Hematopoietic multipotent progenitor cell treated with erythropoietin and hydrocortisone succinate and interleukin-3 and kit ligand, for 15 days (in vitro differentiated cells): ENCODE measurements around the gene PCDHA5.
"Not testable (repeated sequence)": the region's sequence is repeated elsewhere in the genome, so short reads cannot be mapped to it uniquely, and the experiment has no call there.

Experiments
- DNase-seq: peaks from one replicate; pipeline ENCODE4 v3.0.0-alpha.2; 2015; ENCODE audit warnings: low spot score

Gene PCDHA5

DNA sequence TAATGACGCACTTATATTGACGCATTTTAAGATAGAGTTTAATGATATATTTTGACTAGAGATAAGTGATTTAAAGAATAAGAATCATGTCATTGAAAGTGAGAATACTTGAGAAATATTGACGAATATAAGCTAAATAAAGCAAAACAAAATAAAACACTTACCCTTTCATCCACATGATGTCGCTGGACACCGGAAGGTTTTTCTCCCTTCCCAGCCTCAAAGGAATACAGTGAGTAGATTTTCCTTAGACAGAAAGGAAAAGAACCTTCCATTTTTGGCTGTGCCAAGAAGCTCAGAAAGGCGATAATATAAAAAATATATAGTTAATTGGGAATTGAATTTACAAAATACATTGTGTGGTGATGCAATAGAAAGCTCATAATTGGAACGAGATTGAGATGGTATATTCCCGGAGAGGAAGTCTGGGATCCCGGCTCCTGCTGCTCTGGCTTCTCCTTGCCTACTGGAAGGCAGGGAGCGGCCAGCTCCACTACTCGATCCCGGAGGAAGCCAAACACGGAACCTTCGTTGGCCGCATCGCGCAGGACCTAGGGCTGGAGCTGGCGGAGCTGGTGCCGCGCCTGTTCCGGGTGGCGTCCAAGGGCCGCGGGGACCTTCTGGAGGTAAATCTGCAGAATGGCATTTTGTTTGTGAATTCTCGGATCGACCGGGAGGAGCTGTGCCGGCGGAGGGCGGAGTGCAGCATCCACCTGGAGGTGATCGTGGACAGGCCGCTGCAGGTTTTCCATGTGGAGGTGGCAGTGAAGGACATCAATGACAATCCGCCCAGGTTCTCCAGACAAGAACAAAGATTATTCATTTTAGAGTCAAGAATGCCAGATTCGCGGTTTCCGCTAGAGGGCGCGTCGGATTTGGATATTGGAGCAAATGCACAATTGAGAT lies at the start of gene PCDHA5:
TSS of gene PCDHA5 (plus strand) at position 239 of the 906 bp plus-strand sequence.
- DNase-seq, result no peak

DNA sequence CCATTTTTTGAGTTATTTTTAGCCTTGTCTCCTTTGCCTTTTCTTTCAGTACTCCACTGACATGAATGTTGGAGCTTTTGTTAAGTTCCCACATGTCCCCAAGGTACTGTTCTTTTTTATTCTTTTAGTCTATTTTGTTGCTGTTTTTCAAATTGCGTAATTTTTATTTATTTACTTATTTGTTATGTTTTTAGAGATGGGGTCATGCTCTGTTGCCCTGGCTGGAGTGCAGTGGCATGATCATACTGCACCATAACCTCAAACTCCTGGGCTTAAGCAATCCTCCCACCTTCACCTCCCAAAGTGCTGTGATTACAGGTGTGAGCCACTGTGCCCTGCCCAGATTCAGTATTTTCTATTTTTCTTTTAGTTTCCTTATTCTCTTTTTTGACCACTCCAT lies 40.9 kb upstream of the PCDHA5 start:
- no peak for DNase-seq

- no peak for DNase-seq
Observed at GRCh38 chr5:140785905-140786686, 35.3 kb upstream of the PCDHA5 start, which contains the start of gene PCDHA1. Gene PCDHA1 (plus strand): TSS chr5:140786140.

- not testable (repeated sequence) for DNase-seq
Observed at GRCh38 chr5:140787422-140787821, 34.0 kb upstream of the PCDHA5 start.

DNA sequence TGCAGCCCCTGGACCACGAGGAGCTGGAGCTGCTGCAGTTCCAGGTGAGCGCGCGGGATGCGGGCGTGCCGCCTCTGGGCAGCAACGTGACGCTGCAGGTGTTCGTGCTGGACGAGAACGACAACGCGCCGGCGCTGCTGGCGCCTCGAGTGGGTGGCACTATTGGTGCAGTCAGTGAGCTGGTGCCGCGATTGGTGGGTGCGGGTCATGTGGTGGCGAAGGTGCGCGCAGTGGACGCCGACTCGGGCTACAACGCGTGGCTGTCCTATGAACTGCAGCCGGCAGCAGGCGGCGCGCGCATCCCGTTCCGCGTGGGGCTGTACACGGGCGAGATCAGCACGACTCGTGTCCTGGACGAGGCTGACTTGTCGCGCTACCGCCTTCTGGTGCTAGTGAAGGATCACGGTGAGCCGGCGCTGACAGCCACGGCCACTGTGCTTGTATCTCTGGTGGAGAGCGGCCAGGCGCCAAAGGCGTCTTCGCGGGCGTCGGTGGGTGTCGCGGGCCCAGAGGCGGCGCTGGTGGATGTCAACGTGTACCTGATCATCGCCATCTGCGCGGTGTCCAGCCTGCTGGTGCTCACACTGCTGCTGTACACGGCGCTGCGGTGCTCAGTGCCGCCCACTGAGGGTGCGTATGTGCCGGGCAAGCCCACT lies 33.4 kb upstream of the PCDHA5 start:
- DNase-seq, result not testable (repeated sequence)

- no peak for DNase-seq
Observed at GRCh38 chr5:140791089-140791488, 30.3 kb upstream of the PCDHA5 start.

GRCh38 chr5:140794595-140795258 lies 26.7 kb upstream of the PCDHA5 start, which contains the start of gene PCDHA2:
Gene PCDHA2 (plus strand): TSS chr5:140794852.
- DNase-seq, result no peak

- DNase-seq, result no peak
Observed at GRCh38 chr5:140795259-140795641, 26.2 kb upstream of the PCDHA5 start.

GRCh38 chr5:140796072-140796717 lies 25.2 kb upstream of the PCDHA5 start:
- DNase-seq, result not testable (repeated sequence)

- DNase-seq, result no peak
Observed at GRCh38 chr5:140796718-140797095, 24.7 kb upstream of the PCDHA5 start.

DNA sequence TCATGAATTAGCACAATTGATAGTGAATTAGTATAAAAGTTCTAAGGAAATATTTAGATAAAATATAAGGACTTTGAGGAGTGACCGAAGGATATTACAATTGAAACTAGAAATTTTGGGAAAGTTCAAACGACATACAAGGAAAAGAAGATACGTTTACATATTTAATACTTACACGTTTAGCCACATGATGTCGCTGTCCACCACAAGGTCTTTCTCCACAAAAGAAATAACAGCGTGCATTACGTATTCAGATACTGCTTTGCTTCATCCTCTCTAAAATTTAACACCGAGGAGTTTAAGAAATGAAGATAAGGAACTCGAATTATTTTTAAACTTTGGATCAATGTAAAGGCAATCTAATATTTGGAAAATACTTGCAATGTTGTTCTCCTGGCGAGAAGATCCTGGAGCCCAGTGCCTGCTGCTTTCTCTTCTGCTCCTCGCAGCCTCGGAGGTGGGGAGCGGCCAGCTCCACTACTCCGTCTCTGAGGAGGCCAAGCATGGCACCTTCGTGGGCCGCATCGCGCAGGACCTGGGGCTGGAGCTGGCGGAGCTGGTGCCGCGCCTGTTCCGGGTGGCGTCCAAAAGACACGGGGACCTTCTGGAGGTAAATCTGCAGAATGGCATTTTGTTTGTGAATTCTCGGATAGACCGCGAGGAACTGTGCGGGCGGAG lies 20.5 kb upstream of the PCDHA5 start, which contains the start of gene PCDHA3:
TSS of gene PCDHA3 (plus strand) at position 242 of the 678 bp plus-strand sequence.
- no peak for DNase-seq

DNA sequence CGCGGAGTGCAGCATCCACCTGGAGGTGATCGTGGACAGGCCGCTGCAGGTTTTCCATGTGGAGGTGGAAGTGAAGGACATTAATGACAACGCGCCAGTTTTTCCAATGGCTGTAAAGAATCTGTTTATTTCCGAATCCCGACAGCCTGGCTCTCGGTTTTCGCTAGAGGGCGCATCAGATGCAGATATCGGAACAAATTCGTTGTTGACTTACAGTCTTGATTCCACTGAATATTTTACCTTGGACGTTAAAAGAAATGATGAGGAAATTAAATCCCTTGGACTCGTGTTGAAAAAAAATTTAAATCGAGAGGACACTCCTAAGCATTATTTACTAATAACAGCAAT lies 19.9 kb upstream of the PCDHA5 start:
- DNase-seq, result no peak

GRCh38 chr5:140802381-140802780 lies 19.0 kb upstream of the PCDHA5 start:
- not testable (repeated sequence) for DNase-seq

DNA sequence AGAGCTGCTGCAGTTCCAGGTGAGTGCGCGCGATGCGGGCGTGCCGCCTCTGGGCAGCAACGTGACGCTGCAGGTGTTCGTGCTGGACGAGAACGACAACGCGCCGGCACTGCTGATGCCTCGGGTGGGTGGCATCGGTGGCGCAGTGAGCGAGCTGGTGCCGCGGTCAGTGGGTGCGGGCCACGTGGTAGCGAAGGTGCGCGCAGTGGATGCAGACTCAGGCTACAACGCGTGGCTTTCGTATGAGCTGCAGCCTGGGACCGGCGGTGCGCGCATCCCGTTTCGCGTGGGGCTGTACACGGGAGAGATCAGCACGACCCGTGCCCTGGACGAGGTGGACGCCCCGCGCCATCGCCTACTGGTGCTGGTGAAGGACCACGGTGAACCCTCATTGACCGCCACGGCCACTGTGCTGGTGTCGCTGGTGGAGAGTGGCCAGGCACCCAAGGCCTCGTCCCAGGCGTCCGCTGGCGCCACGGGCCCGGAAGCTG lies 18.6 kb upstream of the PCDHA5 start:
- no peak for DNase-seq

GRCh38 chr5:140806834-140807775 lies 14.3 kb upstream of the PCDHA5 start, which contains the start of gene PCDHA4:
Gene PCDHA4 (plus strand): TSS chr5:140807068.
- DNase-seq, result peak; percentile 4

DNA sequence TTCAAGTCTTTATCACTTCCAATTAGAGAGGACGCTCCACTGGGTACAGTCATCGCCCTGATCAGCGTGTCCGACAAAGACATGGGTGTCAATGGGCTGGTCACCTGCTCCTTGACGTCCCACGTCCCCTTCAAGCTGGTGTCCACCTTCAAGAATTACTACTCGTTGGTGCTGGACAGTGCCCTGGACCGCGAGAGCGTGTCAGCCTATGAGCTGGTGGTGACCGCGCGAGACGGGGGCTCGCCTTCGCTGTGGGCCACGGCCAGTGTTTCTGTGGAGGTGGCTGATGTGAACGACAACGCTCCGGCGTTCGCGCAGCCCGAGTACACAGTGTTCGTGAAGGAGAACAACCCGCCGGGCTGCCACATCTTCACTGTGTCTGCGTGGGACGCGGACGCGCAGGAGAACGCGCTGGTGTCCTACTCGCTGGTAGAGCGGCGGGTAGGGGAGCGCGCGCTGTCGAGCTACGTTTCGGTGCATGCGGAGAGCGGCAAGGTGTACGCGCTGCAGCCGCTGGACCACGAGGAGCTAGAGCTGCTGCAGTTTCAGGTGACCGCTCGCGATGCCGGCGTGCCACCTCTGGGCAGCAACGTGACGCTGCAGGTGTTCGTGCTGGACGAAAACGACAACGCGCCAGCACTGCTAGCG lies 13.0 kb upstream of the PCDHA5 start:
- DNase-seq, result not testable (repeated sequence)

DNA sequence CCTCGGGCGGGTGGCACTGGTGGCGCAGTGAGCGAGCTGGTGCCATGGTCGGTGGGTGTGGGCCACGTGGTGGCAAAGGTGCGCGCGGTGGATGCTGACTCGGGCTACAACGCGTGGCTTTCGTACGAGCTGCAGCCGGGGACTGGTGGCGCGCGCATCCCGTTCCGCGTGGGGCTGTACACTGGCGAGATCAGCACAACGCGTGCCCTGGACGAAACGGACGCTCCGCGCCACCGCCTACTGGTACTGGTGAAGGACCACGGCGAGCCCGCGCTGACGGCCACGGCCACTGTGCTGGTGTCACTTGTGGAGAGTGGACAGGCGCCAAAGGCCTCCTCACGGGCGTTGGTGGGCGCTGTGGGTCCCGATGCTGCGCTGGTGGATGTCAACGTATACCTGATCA lies 12.5 kb upstream of the PCDHA5 start:
- no peak for DNase-seq

GRCh38 chr5:140822281-140822629 lies 842 bp downstream of the PCDHA5 start:
- DNase-seq, result no peak

- DNase-seq, result not testable (repeated sequence)
Observed at GRCh38 chr5:140822969-140823368, 1.6 kb downstream of the PCDHA5 start.
